MM.1S (cell line): ENCODE results near the gene STYXL1.

Experiments used
- EZH2 ChIP-seq: fragments of 300-600 bp; sonication (generic); optimal IDR thresholded peaks from 2 replicates; pipeline ENCODE3; 2017; ENCODE audit warnings: low read depth, mild to moderate bottlenecking, antibody characterized with exemption, low read length, mixed read lengths
- EZH2phosphoT487 ChIP-seq: fragments of 300-600 bp; sonication (generic); IDR thresholded peaks from 2 replicates; pipeline ENCODE4 v1.6.1; 2018; ENCODE audit warnings: antibody characterized with exemption, low read length
- TF ChIP-seq, protein P1 (sequence below): fragments of 300-600 bp; sonication (generic); IDR thresholded peaks from 2 replicates; pipeline ENCODE4 v1.5.1; 2016; ENCODE audit warnings: antibody characterized with exemption, low read length, mixed read lengths

DNA sequence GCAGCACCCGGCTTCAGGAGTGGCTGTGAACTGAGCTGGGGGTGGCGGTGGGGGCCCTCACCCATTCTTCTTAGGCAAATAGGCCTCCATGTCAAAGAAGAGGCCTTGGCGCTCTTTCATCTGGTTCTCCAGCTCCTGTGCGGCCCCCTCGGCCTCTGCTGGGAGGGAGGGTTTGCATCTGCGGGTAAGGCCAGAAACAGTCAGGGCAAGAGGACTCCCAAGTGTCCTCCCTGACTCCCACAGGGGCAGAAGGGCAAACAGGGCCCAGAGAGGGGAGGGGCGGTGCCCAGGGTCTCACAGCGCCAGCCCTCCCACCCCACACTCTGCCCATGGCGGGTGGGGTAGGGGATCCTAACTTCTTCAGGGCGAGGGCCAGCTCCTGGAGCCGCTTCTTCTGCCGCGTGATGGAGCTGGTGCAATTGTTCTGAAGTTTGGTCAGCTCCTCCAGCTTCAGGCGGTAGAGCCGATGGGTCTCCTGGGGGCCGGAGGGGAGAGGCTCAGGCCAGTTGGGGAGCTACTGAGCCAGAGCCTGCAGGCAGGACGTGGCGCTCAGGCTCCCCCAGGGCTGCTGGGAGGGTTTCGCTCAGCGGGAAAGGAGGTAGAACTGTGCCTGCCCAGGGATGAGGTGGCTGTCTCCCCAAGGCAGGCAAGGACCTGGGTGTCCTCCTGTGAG lies 55.6 kb downstream of the STYXL1 start:
- TF ChIP-seq, protein P1, sequence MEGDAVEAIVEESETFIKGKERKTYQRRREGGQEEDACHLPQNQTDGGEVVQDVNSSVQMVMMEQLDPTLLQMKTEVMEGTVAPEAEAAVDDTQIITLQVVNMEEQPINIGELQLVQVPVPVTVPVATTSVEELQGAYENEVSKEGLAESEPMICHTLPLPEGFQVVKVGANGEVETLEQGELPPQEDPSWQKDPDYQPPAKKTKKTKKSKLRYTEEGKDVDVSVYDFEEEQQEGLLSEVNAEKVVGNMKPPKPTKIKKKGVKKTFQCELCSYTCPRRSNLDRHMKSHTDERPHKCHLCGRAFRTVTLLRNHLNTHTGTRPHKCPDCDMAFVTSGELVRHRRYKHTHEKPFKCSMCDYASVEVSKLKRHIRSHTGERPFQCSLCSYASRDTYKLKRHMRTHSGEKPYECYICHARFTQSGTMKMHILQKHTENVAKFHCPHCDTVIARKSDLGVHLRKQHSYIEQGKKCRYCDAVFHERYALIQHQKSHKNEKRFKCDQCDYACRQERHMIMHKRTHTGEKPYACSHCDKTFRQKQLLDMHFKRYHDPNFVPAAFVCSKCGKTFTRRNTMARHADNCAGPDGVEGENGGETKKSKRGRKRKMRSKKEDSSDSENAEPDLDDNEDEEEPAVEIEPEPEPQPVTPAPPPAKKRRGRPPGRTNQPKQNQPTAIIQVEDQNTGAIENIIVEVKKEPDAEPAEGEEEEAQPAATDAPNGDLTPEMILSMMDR = no peak
- TF ChIP-seq EZH2 (no peak), EZH2phosphoT487 (no peak)
